HL-60/S4 treated with phorbol 12-myristate 13-acetate at 8.2 ng/mL for 4 days and 3 days (cell line): Measurements from ENCODE around the gene APLN.

ENCODE experiments used
- in situ Hi-C: fragments of 300-500 bp; cut with MboI; formaldehyde crosslinking; loops from 2 replicates; pipeline ENCODE4 v1.15.0; 2022; ENCODE audit warnings: low sequenced_read_pairs

The APLN gene

DNA sequence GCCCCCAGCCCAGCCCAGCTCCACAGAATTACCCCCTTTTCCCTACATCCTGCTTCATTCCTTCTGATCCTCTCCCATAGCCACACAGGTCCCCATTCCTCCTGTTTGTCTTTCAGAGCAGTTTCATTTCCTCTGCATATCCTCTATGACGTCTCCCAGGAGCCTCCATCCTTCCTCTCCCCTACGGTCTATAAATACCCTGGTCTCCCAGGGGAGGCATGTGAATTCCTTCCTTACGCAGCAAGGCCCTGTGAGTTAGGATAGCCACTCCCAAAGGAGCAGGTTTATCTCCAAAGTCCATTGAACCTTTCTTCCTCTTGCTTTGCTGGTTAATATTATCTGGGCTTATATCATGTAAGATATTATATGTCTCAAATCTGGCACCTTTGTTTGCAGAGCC, 8.4 kb upstream of the APLN start:
- in situ Hi-C loops = no loop called here

DNA sequence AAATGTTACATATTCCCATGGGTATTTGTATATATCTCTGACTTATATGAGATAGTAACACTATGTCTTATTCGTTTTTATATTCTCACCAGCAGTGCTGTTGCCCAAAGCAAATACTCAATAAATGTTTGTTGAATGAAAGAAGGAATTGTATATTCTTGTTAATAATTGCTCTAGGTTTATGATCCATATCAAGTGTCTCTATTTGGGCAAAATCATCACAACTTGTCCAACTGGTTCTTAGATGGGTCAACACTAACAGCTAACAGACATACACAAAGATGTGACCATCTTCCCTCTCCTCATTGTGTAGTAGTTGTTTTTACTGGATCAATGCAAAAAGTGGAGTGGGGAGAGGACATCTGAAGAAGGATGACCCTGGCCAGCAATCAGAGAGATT, 6.6 kb upstream of the APLN start:
- in situ Hi-C loops = no loop called here

DNA sequence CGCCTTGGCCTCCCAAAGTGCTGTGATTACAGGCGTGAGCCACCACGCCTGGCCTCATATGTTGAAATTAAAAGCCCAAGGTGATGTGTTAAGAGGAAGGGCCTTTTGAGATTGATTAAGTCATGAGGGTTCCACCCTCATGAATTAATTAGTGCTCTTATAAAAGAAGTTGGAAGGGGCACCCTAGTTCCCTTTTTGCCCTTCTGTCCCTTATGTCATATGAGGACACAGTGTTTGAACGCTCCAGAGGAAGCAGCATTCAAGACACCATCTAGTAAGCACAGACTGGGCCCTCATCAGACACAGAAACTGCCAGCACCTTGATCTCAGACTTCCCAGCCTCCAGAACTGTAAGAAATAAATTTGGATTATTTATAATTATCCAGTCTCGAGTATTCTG, 5.1 kb upstream of the APLN start:
- in situ Hi-C loops = no loop called here

DNA sequence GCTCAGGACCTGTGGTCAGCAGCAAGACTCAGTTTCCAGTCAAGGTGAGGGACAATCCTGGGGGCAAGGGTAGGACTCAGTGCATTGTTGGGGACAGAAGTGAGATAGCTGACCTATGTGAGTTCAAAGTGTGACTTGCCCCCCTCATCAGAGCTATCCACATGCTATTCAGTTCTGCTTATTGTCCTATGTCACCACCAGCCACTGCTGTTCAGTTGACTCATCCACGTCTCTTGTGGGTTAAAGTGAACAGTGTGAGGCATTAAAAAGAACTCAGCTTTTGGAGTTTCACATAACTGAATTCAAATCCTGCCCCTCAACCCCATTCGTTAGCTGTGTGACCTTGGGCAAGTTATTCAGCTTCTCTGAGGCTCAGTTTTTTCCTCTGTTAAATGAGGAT, 4.4 kb upstream of the APLN start:
- in situ Hi-C loops = no loop called here

DNA sequence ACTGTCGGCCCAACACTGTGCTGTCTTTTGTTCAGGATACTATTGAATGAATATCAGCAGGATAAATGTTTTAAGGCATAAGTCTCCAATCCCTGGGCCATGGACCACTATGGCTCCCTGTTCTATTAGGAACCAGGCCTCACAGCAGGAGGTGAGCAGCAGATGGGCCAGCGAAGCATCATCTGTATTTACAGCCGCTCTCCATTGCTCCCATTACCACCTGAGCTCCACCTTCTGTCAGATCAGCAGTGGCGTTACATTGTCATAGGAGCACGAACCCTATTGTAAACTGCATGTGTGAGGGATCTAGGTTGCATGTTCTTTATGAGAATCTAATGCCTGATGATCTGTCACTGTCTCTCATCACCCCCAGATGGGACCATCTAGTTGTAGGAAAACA, 3.7 kb upstream of the APLN start:
- in situ Hi-C loops = no loop called here

DNA sequence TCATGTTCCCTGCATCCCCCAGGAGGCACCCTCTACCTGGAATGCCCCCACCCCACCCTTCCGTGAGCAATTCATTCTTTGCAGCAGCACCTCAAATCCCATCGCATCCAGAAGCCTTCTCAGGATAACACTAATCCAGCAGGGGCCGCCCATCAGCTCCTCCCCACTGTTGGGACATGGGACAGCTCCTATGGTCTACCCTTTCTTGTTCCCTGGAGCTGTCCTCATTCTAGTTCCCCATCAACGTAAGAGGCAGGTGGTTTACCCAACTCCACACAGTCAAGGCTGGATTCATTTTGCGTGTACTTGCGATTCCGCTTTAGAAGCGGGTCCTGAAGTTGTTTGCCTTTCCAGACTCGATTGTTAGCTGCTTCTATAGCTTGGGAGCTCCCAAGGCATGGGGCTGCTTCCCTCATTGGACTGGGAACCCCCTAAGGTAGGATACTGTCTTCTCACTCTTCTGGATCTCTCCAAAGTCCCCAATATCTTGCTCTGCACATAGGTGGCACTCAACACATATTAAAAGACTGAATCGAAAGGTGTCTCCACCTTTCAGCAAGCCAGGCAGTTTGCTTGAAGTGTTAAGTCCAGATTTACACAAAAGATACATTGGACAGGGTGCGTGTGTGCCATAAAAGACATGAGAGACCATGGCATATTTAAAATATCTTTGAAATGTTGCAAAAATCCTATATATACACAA, 942 bp upstream of the APLN start:
- in situ Hi-C loops = no loop called here

DNA sequence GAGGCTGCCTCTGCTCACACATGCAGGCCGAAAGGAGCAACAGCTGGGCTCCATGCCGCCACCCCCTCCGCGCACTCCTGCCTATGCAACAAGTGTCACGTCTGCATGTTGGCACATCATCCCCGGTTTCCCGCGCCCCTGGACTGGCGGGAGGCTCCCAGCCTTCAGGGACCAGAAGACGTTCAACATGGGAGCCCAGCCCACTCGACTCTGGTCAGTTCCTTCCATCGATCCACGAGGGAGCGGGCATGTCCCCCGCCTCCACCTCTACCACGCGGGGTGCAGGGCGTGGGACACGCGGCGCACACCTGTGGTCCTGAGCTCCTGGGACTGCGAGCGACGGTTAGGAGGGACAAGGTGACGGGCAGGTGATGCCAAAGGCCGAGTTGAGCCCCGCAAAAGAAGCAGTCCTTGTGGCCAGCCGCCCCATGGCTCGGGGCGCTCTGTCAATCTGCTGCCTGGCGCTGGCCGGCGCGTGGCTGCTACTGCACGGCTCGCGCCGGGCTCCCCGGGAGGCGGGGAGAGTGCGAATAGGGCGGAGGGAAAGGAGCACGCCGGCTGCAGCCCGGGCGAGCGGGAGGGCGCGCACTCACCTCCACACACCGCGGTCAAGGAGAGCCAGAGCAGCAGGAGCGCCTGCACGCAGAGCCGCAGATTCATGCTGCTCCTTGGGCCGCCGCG, 645 bp downstream of the APLN start:
- in situ Hi-C loops = no loop called here

DNA sequence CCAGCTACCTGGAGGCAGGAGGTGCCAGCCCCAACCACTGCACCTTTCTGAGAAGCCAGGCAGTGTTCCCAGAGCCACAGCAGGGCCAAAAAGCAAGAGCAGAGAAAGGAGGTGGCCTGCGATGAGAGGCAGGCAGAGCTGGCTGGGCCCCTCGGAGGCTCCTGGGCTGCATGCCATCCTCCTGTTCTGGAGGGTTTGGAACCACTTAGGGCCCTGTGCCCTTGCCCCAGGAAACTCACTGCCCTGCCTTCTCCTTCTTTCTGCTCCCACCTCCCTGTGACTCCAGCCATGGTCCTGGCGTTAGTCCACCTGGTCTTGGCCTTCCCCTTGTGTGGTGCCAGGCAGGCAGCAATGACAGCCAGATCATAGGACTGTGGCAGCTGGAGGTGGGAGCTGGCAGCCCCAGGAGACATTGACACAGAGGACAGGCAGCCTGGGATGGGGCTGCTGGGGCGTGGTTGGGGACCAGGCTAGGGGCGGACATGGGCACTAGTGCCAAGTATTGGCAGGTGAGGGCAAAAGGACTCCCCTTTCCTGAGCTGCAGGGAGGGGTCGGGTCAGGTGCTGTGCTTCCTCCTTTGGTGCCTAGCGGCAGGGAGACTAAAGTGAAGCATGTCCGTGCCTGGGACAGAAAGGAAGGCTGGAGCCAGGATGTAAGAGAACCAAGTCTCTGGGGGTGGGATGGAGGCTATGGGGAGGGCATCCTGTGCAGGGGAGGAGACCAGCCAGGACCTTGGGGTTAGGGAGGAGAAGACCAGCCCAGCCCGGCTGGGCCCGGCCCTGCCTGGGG, 1.4 kb downstream of the APLN start:
- in situ Hi-C loops = no loop called here

DNA sequence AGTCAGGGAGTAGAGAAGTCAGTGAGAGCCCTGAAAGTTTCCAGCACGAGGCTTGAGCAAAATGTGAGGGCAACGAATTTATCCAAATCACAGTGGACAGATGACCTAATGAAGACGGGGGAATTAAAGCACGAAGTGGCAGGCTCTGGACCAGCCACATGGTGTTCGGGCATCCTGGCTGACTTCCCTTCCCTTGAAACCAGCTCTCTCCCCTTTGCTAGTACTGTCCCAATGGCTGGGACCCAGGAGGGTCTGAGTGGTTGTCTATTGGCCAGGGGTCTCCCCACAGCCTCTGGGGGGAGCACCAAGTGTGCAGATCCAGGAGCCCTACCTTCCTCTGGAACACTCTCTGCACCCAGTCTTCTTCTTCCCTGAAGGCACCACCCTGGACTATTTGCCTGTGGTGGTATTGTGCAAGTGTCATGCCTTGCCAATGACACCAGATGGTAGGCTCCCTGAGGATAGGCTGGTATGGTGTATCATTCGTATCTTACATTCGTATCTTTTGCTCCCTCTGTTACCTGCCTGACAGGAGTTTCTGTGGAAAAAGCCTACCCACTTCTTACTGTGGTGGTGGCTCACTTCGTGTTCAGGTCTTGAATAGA, 2.1 kb downstream of the APLN start:
- in situ Hi-C loops = no loop called here

DNA sequence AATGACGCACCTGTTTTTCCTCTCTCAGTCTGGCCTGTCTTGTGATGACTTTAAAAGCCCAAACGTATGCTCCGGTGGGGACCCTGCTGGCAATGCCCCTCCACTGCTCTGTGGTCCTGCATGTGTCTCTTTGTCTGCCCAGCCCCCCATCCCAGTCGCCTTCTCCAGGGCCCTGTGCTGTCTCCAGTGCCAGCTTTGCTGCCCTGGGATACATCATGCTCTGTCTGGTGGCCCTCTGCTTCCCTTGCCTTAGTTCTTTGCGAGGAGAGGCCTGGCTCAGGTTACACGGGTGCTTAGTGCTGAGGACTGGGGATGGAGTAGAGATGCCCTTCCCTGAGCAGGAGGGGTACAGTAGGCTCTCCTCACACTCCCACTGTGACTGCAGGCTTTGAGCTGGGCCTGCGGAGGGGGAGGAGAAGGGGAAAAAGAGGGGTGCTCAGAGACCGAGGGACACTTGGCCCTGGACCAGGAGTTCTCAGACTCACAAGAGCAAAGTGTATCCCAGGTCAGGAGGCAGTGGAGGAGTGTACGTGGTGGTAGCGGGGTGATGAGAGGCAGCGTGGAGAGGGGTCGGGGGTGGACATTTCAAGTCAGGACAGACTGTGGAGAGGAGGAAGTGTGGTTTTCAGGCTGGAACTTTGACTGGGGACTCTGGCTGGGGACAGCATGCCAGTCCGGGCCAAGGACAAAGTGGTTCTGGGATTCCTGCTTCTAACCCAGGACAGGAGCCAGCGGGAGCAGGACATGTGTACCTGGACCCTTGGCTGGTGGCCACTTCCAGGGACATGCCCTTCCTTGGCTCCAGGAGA, 2.8 kb downstream of the APLN start:
- in situ Hi-C loops = no loop called here

DNA sequence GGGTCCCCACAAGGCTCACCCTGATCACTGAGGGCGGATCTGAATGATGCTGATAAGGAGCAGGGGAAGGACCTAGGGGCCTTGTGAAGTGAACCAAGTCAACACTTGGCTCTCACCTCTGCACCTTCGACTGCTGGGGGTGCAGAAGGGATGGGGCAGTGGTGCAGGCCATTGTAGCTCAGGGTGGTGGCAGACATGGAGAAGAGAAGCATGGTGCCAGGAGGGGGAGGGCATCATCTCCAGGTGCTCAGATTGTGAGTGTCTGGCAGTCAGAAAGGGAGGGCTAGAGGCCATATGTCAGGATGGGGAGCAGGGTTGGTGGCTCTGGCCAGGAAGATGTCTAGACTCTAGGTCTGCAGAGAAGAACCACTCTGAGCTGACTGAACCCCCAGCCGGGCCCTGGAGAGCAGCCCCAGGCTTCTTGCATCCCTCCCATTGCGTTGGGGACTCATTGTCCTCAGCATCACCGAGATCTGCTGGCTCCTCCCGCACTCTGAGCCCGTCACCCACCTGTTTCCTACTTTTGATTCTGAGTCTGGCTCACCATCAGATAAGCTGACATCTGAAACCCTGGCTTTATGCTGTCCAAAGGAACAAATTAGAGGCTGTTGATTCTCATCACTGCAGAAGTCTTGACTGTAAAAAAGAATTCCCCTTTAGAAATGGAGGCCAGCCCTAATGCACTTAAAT, 3.8 kb downstream of the APLN start:
- in situ Hi-C loops = no loop called here

DNA sequence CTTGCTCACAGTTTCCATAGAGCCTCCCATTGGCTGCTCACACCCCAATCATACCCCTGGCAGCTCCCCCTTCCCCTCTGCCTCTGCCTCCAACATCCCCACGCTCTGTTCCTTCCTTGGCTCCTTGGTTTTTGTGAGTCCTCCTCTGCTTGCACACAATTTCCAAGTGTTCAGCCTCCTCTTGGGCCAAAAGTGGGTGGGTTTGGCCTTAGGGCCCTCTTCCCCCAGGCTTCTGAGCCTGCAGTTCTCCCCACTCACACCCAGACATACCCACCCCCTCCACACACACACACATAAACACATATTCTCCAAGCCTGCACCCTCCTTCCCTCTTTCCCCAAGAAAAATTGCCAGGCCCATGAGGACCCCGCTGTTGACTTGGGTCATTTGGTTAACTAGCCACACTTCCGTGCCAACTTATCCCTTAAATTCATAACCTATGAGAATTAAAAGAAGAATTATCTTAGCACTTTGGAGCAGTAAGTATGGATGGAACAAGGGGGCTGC, 4.5 kb downstream of the APLN start:
- in situ Hi-C loops = no loop called here

DNA sequence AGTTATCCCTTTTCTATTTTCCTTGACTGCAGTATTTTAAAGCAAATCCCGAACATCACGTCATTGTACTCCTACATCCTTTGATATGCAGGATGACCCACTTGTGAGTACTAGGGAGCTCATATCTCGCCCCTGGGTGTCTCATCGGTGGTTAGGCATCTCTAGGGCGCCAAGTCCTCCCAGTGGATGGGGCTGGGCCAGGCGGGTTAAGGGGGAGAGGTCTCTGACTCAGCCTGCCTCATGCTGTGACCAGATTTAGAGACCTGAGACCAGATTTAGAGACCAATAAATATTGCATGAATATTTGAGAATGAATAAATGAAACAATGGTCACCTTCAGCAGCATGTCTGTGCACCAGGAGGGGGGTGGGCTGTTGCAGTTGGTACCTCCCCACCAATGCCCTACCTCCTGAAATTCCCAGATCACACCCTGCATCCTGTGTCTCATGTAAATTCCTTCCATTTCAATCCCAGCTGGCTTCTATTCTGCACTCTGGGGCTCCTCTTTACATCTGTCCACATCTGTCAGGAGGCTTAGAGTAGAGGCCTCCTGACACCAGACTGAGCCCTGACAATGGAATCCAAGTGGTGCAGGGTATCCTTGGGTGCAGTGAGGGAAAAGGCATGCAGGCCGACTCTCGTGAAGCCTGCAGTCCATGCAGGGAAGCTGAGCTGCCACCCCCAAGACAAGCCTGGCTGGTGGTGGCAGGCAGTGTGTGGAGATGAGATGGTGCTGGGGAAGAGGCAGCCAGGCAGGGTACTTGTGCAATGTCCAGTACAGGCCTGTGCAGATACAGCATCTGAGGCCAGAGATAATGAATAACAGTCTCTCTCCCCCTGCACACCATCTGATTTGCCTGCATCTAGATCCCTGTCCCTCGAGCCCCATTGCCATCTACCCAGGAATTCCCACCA, 5.2 kb downstream of the APLN start:
- in situ Hi-C loops = loop anchor here (25.0 kb wide), 1 partner anchor 163 kb away; no protein-coding TSS in a partner anchor

DNA sequence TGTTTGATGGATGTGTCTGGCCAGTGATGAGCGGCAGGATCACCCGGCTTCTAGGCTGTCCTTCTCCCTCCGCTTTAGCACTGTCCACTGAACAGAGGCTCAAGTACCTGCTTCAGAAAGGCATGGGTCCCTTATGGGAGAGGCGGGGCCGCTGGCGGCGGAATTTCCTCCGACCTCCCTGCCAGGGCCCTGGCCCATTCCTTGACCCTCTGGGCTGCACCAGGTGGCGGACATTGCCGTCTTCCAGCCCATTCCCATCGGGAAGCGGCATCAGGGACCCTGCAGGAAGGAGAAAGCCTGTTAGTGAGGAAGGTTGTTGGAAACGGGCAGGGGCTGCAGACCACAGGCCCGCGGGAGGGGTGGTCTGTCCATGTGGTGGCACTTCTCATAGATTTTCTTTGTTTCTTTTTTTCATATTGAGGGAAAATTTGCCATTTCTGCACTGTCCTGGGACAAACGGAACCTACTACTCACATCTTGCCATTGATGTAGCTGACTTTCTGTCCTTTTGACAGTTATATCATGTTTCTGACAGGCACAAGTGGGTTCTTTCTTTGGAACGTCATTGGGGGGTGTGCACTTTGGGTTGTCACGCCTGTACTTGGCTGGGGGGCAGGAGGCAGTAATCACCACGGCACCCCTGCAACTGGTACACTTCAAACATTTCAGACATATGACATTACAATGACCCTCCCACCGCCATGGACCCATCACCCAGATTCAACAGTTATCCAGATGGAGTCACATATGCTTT, 6.1 kb downstream of the APLN start:
- in situ Hi-C loops = loop anchor here (25.0 kb wide), 1 partner anchor 164 kb away; no protein-coding TSS in a partner anchor

DNA sequence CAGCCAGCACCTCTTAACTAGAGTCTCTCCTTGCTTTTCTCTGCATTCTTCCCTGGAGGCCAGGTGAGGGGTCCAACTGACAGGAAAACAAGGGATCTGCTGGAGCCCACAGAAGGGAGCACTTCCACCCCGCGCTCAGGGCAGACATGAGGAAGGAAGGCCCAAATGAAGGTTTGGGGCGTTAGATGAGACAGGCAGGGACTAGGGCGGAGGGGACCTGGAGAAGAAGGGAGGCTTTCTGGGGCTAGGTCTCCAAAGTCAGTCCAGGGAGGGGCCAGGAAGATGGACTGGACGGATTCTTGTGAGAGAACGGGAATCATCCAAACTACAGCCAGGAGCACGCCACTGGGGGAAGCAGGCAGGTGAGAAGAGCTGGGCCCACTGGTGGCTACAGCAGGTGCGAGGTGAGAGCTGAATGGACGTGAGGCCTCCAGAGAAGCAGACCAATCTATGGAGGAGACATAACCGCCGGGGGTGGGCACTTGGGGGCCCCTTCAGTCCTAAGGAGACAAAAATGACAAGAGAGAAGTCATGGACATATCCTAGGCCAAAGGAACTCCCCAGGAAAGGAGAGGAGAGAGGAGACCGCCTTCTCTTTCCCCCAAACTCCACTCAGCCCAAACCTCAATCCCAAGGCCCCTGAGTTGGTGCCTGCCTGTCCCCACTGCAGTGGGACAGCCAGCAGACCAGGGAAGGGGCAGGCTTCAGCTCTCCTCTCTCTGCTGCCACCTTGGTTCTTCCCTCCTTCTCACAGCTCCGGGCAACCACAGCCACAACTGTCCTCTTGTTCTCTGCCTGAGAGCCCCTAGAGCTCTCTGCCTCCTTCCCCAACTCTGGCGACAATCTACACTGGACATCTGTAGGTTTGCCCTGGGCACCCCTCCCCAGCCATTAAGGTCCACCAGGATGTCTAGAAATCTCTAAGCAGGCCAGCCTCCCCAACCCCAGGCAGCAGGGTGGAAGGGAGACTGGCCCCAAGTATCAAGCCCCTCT, 7.0 kb downstream of the APLN start:
- in situ Hi-C loops = loop anchor here (25.0 kb wide), 1 partner anchor 165 kb away; no protein-coding TSS in a partner anchor

DNA sequence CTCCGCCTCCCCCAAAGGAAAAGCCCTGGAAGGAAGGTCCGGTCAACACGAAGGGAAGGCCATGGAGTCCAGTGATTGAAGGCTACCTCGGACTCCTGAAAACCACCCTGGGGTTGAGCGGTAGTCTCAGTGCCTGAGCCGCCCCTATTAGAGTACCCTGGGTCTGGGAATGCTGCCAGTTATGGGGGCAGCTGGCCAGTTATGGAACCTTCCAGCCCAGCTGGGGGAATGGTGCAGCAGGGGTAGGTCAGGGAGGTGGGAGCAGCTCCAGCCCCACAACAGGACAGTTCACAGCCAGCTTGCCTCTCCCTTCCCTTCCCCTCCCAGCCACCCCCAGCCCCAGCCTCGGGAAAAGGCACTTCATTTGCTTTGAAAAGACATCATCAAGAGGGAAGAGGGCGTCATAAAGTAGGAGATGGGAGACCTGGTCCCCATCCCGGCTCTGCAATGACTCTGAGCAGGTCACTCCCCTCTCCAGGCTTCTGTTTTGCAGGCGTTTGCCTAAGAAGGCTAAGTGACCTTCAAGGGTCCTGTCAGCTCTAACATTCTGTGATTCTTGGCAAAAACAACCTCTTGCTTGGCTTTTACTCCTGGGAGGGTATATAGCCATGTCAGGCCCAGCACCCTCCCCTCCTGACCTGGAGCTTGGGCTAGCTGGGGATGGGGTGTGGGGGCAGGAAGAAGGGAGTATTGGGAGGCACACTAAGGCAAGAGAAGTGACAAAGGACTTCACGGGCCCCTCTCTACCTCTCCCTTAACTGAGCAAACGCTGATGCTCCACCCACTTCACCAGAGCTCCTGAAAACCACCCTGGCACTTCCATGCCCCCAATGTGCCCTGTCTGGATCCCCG, 8.0 kb downstream of the APLN start:
- in situ Hi-C loops = loop anchor here (25.0 kb wide), 1 partner anchor 166 kb away; no protein-coding TSS in a partner anchor
